Iris pigment epithelial cell (primary cell): Measurements from ENCODE around the gene CYS1.
"Not testable (repeated sequence)": the region's sequence is repeated elsewhere in the genome, so short reads cannot be mapped to it uniquely, and the experiment has no call there.

Source experiments
- DNase-seq: peaks from one replicate; pipeline ENCODE4 v3.0.0-alpha.2; 2011; ENCODE audit warnings: low read depth

CYS1 gene

DNA sequence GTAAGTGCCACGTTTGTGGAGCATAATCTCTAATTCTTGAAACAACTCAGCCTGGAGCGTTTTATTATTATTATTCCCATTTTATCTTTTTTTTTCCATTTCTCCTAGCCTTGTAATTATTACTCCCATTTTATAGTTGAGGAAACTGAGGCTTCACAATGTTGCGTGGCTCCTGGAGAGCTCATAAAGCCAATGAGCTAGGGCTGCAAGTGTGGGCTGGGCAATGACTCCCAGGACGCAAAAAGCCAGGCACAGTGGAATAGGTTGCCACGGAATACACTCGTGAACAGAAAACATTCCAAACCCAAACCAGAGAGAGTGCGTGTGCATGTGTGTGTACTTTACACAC lies 50.4 kb downstream of the CYS1 start:
- no peak for DNase-seq

DNA sequence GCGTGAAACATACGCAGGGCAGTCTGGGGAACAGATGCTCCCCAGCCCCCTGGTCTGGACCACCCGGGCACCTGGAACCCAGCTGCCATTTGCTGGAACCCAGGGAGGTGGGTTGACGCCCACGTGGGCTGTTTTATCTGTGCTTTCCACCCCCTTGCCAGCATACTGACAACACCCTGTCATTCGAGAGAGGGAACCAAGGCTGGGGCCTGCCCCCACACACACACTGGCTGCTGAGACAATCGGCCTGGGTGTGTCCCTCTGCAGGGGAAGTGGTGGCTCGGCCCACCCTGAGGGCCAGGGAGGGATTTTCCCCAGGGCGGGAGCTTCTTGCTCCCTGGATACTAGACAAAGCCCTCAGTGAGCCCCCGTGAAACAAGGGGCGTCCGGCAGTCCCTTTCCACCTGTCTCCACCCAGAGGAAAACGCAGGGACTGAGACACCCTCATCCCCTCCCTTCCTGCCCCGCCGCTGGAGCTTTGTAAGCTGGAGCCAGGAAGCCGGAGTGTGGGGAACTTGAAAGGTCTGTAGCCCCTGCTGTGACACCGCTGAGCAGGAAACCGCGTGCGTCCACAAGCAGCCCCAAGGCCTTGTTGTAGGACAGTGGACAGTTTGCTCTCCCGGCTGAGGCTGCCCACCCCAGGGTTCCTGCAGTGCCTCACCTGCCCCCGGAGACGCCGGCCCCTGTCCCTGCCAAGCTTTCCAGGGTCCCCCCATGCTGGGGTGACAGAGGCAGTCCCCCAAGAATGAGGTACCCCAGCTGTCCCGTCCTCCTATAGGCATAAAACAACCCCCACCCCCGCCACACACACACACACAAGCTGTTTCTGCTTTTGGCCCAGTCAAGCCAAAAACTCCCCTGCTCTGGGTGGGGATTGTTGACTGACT lies 51.0 kb downstream of the CYS1 start:
- no peak for DNase-seq

DNA sequence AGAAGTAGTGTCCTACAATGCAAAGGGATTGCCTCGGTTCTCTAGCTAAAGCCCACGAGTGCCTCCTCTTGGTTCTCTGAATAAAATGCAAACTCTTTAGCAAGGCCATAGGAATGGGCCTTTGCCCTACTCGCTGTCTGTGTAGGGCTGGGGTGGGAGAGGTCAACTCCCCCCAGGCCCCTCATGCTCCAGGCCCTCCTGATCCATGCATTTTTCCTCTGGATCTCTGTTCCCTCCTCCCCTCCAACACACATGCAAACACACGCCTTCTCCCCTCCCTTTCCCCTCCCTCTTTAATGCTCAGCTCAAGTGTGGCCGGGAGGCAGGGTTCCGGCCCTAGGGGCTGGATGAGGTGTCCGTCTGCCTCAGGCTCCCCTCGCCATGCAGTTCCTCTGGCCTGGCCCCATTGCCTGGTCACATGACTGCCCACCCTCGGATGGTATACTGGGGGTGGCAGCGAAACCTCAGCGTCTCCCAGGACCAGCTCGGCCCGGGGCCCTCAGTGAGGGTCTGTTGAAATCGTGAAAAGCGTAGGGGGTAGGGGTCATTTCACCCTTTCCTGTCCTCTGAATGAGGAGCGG lies 51.7 kb downstream of the CYS1 start:
- DNase-seq, result no peak

DNA sequence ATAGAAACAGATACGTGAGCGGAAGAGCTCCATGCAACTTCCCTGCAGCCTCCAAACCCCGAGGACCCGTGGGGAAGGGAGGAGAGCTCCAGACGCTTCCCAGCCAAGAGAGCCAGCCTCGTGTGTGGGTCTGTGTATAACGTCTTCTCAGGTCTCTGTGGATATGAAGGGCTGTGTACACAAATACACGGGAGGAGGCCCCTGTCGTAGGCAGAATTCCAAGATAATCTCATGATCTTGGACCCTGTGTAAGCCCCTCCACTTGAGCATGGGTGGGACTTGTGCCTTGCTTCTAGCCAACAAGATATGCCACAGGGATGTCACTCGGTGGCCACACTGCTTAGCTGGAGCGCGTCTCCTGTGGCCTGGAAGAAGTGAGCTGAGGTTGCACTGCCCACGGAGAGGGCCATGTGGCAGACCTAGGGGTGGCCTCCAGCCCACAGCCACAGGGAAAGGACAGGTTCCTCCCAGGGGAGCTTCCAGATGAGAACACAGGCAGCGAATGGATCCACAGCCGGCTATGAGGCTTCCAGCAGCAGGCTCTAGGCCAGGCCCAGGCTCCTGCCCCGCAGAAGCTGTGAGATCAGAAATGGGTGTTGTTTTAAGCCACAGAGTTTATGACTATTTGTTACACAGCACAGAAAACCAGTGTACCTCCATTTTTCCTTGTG lies 52.4 kb downstream of the CYS1 start:
- DNase-seq, result no peak

DNA sequence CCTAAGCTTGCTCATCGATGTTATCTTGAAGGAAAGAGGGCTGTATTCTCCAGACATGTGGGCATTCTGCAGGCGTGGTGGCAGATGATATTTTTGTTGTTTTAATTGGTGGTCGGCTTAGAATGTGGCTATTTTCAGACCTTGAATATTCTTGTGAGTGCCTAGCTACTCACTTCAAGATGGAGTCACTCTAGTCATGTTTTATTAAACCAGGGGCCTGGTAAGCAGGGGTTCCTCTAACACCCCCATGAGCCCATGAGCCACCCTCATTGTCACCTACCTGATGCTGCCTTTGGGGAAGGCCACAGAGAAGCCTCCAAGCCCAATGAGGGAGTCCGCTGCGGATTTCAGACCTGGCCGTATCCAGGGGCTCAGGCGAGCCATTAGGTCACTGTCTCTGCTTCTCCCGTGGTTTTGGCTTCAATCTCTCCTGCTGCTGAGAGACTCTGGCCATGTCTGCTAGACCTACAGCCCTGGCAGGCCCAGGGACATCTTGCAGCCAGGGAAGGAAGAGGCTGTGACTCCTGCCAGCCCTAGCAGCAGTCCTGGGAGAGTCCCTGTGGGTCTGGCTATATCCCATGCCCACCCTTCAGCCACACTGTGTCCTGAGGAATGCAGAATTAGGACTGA lies 53.2 kb downstream of the CYS1 start:
- no peak for DNase-seq

DNA sequence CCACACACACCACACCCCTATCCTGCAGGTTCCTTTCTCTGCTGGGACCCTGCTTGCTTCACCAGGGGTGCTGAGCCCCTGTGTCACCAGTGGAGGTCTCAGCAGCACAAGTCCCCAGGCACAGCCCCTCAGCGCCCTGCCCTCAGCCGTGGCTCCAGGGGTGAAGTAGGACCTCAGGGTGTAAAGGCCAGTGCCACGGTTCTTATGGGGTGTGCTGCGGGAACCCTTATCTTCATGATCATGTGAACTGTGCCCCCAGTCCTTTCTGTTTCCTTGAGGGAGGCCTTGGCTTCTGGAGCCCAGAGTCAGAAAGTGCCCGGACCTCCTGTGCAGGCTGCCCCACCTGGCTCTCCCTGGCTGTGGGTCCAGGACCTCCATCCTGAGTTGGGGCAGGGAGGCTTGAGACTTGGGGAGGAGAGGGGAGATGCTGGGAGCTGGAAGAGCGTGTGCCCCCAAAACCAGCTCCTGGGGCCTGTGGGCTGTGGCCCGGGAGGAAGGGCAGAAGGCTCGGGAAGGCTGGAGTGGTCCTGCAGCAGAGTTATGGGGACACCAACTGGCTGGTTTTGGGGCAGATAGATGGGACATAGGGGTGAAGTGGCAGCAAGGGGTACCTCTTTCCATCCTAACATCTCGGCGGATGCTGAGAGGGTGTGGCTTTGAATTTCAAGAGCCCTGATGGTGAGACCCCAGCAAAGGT lies 57.1 kb downstream of the CYS1 start:
- DNase-seq, result no peak

DNA sequence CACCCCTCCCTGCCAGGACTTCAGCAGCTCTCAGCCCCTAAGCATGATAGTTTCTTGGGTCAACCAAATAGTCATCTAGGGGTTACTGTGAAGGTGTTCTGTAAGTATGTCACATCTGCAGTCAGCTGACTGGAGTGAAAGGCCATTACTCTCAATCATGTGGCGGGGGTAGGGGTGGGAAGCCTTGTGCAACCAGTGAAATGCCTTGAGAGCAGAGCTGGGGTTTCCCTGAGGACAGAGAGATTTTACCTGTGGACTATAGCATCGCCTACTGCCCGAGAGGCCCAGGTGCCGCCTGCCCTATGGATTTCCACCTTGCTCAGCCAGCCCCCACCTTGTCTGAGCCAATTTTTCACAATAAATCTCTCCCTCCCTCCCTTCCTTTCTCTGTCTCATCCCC lies 57.8 kb downstream of the CYS1 start:
- DNase-seq, result no peak

DNA sequence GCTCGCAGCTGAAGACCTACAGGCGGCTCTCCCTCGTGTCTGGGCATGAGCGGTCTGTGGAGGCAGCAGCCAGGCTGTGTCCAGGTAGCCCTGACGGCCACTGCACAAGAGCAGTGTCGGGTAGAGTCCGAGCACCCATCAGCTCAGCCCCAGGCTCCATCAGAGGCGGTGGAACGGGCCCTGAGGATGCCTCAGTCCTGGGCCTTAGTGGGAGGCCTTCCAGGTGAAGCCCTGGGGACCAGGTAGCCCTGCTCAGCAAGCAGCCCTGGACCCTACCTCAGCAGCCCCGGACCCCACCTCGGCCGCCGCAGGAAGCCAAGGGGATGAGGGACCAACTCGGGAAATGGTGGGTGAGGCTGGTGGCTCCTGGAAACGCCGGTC lies 58.2 kb downstream of the CYS1 start:
- DNase-seq, result no peak

DNA sequence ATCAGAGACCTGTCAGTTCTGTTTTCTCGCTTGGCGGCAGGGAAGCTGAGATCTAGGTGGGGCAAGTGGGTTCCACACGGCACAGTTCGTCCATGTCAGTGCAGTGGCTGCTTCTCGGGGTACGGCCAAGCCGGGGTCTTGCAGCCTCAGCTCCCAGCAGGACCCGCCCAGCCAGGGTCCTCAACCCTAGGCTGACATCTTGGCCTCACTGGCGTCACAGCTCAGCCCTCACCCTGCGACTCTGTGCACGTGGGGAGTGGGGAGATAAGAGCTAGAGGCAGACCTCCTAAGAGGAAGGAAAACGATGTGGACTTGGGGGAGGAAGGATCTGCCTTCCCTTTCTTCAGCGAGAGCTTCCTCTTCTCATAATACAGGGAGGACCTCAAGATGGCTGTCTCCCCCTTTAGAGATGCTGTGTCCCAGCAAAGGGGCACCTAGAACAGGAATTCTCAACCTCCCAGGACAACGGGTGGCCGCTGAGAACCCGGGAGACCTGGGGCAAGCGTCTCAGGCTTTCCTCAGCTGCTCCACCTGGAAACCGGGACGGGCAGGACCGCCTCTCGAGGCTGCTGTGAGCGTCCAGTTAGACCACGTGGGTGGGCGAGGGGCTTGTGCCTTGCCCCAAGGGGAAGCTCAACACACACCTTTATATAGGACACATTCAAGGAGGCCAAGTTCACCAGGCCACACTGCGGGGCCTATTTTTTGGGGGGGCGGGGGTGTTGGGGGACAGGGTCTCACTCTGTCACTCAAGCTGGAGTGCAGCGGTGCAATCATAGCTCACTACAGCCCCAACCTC lies 60.4 kb downstream of the CYS1 start:
- DNase-seq, result no peak

DNA sequence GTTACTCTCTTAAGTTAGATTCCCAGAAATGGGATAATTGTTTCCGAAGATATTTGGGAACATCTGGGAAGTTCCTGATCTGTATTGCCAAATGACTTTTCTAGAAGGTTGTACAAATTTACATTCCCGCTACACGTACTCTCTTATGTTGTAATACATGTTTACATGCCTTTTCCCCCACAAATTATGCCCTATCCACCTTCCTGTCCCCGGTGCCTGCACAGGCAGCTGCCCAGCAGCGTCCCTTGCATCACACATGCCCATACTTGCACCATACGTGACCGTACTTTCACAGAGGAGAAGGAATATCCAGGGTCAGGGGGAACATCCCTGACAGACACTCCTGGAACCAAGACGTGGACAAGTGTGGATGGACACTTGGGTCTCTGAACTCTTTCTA lies 61.0 kb downstream of the CYS1 start:
- DNase-seq, result no peak

DNA sequence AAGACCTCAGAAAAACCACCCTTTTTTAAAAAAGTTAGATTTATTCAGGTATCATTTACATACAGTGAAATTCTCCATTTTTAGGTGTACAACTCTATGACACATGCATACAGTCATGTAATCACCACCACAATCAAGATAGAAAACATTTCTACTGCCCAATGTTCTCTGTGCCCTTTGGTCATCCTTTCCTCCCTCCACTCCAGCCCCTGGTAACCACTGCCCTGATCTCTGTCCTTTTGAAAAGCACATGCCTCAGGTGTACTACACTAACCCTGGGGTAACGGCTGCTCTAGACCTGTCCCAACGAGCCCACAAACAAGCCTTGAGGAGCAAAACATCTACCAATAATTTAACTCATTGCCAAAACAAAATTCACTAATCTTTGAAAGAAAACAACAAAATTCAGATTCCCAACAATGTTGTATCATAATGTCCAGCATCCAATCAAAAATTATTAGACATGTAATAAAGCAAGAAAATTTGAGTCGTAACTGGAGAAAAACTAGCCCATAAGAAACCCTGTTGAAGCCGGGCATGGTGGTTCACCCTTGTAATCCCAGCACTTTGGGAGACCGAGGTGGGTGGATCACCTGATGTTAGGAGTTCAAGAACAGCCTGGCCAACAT lies 62.8 kb downstream of the CYS1 start:
- DNase-seq, result no peak

DNA sequence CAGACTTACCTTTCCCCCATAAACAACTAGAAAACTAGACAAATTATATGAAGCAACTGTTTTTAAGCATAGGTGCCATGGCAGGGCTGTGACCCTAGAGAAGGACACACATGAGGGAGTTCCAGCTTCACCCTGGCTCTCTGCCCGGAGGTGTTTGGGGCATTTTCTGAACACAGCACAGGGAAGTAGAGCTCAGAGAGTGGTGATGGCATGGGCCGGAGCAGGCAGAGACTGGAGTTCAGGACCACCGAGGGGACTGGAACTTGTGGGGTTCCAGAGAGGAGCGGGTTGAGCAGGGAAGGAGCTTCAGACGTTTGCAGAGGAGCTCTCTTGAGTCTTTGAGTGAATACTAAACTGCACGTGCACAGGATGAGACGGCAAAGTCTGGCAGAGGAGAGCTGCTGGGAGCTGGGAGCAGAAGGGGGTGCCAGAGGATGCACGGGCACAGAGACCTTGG lies 63.4 kb downstream of the CYS1 start:
- DNase-seq, result no peak

DNA sequence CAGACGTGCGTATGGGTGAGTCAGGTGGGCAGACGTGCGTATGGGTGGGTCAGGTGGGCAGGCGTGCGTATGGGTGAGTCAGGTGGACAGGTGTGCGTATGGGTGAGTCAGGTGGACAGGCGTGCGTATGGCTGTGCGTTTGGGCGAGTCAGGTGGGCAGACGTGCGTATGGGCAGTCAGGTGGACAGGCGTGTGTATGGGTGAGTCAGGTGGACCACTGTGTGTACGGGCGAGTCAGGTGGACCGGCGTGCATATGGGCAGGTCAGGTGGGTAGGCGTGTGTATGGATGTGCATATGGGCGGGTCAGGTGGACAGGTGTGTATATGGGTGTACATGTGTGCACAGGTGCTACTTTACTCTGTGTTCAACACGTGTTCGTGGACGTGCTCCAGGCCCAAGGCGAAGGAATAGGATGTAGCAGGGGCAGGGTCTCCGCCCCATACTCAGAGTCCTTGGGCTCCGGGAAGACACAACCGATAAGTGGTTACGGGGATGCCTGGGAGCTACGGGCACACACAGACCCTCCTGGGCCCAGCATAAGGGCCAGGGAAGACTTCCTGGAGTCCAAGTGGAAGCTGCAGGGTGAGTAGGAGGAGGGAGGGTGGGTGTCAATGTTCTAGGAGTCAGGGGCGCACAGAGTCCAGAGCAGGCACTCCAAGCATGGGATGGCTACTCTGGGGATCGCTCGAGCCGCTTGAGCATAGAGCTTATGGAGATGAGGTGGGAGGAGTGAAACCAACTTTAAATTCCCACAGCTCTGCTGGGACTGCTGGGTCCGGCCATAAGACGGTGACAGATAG lies 64.0 kb downstream of the CYS1 start:
- no peak for DNase-seq

DNA sequence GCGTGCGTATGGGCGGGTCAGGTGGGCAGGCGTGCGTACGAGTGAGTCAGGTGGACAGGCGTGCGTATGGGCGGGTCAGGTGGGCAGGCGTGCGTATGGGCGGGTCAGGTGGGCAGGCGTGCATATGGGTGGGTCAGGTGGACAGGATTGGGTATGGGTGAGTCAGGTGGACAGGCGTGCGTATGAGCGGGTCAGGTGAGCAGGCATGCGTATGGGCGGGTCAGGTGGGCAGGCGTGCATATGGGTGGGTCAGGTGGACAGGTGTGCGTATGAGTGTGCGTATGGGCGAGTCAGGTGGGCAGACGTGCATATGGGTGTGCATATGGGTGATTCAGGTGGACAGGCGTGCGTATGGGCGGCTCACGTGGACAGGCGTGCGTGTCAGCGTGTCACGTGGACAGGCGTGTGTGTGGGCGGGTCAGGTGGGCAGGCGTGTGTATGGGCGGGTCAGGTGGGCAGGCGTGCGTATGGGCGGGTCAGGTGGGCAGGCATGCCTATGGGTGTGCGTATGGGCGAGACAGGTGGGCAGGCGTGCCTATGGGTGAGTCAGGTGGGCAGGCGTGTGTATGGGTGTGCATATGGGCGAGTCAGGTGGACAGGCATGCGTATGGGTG lies 64.7 kb downstream of the CYS1 start:
- DNase-seq, result not testable (repeated sequence)

DNA sequence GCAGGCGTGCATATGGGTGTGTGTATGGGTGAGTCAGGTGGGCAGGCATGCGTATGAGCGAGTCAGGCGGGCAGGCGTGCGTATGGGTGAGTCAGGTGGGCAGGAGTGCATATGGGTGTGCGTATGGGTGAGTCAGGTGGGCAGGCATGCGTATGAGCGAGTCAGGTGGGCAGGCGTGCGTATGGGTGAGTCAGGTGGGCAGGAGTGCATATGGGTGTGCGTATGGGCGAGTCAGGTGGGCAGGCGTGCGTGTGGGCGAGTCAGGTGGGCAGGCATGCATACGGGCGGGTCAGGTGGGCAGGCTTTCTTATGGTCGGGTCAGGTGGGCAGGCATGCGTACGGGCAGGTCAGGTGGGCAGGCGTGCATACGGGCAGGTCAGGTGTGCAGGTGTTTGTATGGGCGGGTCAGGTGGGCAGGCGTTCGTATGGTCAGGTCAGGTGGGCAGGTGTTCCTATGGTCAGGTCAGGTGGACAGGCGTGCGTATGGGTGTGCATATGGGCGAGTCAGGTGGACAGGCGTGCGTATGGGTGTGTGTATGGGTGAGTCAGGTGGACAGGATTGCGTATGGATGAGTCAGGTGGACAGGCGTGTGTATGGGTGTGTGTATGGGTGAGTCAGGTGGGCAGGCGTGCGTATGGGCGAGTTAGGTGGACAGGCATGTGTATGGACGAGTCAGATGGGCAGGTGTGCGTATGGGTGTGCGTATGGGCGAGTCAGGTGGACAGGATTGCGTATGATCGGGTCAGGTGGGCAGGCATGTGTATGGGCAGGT lies 65.6 kb downstream of the CYS1 start:
- DNase-seq, result no peak

DNA sequence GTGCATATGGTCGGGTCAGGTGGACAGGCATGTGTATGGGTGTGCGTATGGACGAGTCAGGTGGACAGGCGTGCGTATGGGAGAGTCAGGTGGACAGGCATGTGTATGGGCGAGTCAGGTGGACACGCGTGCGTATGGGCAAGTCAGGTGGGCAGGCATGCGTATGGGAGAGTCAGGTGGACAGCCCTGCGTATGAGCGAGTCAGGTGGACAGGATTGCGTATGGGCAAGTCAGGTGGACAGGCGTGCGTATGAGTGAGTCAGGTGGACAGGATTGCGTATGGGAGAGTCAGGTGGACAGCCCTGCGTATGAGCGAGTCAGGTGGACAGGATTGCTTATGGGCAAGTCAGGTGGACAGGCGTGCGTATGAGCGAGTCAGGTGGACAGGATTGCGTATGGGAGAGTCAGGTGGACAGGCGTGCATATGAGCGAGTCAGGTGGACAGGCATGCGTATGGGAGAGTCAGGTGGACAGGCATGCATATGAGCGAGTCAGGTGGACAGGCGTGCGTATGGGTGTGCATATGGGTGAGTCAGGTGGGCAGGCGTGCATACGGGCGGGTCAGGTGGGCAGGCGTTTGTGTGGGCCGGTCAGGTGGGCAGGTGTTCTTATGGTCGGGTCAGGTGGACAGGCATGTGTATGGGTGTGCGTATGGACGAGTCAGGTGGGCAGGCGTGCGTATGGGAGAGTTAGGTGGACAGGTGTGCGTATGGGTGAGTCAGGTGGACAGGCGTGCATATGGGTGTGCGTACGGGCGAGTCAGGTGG lies 66.4 kb downstream of the CYS1 start:
- DNase-seq, result not testable (repeated sequence)

DNA sequence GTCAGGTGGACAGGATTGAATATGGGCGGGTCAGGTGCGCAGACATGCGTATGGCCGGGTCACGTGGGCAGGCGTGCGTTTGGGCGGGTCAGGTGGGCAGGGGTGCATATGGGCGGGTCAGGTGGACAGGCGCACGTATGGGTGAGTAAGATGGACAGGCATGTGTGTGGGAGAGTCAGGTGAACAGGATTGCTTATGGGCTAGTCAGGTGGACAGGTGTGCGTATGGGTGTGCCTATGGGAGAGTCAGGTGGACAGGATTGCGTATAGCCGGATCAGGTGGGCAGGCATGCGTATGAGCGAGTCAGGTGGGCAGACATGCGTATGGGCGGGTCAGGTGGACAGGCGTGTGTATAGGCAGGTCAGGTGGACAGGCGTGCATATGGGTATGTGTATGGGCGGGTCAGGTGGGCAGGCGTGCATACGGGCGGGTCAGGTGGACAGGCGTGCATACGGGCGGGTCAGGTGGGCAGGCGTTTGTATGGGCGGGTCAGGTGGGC lies 67.2 kb downstream of the CYS1 start:
- no peak for DNase-seq
